NCI-H2107 treated with DMSO at 0.1 percent for 48 hours (cell line): ENCODE data around the gene GPS1.
"Not testable (repeated sequence)": the region's sequence is repeated elsewhere in the genome, so short reads cannot be mapped to it uniquely, and the experiment has no call there.

Experiments
- DNase-seq: peaks from one replicate; lab custom pipeline; 2025; ENCODE audit not compliant: unreplicated experiment; lab: John Stamatoyannopoulos, UW

Gene GPS1

GRCh38 chr17:82025401-82026107, 26.1 kb upstream of the GPS1 start:
- no peak for DNase-seq

- DNase-seq = no peak
These were observed 23.5 kb upstream of the GPS1 start for GRCh38 chr17:82028246-82028645.

- no peak for DNase-seq
These were observed 22.7 kb upstream of the GPS1 start for GRCh38 chr17:82028966-82029365.

- DNase-seq = no peak
These were observed 22.3 kb upstream of the GPS1 start for GRCh38 chr17:82029391-82029790.

GRCh38 chr17:82029990-82030469, 21.7 kb upstream of the GPS1 start:
- DNase-seq = no peak

GRCh38 chr17:82030470-82031302, 21.0 kb upstream of the GPS1 start:
- no peak for DNase-seq

- DNase-seq = no peak
These were observed 20.3 kb upstream of the GPS1 start, which contains the start of gene RAC3 for GRCh38 chr17:82031303-82031884. Gene RAC3, plus strand, starts transcription at chr17:82031678. Its CDS starts 84 bp downstream, at chr17:82031762.

GRCh38 chr17:82031885-82032627, 19.6 kb upstream of the GPS1 start:
- no peak for DNase-seq

- no peak for DNase-seq
These were observed 18.2 kb upstream of the GPS1 start for GRCh38 chr17:82033359-82034085.

GRCh38 chr17:82034371-82035011, 17.2 kb upstream of the GPS1 start:
- DNase-seq = no peak

GRCh38 chr17:82035488-82035887, 16.2 kb upstream of the GPS1 start:
- no peak for DNase-seq

- no peak for DNase-seq
These were observed 15.6 kb upstream of the GPS1 start for GRCh38 chr17:82035956-82036633.

- no peak for DNase-seq
These were observed 15.0 kb upstream of the GPS1 start for GRCh38 chr17:82036634-82037091.

GRCh38 chr17:82037092-82037888, 14.4 kb upstream of the GPS1 start, which contains the start of gene DCXR:
Gene DCXR, minus strand, starts transcription at chr17:82037697. Its CDS starts 15 bp downstream, at chr17:82037682.
- peak; percentile 87 for DNase-seq

GRCh38 chr17:82037889-82038195, 13.9 kb upstream of the GPS1 start:
- no peak for DNase-seq

GRCh38 chr17:82038796-82039409, 12.8 kb upstream of the GPS1 start:
- not testable (repeated sequence) for DNase-seq

GRCh38 chr17:82039695-82040299, 11.9 kb upstream of the GPS1 start:
- no peak for DNase-seq
